Dedifferentiated amniotic fluid mesenchymal stem cell (primary cell): ENCODE results near the gene SCD.
"Not testable (repeated sequence)": the region's sequence is repeated elsewhere in the genome, so short reads cannot be mapped to it uniquely, and the experiment has no call there.

Experiments used
- DNase-seq: peaks from one replicate; pipeline ENCODE4 v3.0.0-alpha.2; 2016; ENCODE audit errors: extremely low spot score

The SCD gene

DNA sequence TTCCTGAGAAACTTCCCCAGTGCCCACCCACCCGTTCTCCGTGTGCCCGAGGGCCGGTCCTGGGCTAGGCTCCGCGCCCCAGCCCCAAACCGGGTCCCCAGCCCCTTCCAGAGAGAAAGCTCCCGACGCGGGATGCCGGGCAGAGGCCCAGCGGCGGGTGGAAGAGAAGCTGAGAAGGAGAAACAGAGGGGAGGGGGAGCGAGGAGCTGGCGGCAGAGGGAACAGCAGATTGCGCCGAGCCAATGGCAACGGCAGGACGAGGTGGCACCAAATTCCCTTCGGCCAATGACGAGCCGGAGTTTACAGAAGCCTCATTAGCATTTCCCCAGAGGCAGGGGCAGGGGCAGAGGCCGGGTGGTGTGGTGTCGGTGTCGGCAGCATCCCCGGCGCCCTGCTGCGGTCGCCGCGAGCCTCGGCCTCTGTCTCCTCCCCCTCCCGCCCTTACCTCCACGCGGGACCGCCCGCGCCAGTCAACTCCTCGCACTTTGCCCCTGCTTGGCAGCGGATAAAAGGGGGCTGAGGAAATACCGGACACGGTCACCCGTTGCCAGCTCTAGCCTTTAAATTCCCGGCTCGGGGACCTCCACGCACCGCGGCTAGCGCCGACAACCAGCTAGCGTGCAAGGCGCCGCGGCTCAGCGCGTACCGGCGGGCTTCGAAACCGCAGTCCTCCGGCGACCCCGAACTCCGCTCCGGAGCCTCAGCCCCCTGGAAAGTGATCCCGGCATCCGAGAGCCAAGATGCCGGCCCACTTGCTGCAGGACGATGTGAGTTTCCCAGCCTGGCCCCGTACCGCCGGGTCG lies at the start of gene SCD:
Gene SCD, plus strand, starts transcription at position 469 of the 803 bp plus-strand sequence. Its CDS starts 272 bp downstream, at position 741.
- peak; percentile 91 for DNase-seq

DNA sequence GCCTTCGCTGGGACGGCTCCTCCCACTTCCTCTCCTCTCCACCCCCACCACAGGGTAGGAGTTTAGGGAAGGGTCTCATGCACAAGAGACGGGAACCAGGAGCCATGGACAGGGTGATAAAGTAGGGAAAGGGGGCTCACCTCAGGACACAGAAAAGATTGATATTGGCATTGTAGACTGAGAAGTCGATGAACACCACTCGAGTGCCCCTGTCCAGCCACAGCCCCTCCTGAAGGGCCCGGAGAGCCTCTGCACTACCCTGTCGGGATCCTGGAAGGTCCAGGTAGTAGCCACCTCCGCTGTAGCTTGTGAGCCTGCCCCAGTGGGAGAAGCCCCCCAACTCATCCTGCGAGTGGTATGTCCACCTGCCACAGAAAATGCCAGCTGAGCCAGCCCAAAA lies 49.8 kb upstream of the SCD start:
- DNase-seq: no peak

DNA sequence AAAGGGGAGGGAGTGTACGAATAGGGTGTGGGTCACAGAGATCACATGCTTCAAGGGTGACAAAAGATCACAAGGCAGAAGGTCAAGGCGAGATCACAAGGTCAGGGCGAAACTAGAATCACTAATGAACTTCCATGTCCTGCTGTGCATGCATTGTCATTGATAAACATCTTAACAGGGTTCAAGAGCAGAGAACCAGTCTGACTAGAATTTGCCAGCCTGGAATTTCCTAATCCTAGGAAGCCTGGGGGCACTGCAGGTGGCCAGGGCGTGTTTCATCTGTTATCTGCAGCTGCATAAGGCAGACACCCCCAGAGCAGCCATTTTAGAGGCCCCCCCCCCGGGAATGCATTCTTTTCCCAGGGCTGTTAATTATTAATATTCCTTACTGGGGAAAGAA lies 45.9 kb upstream of the SCD start:
- not testable (repeated sequence) for DNase-seq

DNA sequence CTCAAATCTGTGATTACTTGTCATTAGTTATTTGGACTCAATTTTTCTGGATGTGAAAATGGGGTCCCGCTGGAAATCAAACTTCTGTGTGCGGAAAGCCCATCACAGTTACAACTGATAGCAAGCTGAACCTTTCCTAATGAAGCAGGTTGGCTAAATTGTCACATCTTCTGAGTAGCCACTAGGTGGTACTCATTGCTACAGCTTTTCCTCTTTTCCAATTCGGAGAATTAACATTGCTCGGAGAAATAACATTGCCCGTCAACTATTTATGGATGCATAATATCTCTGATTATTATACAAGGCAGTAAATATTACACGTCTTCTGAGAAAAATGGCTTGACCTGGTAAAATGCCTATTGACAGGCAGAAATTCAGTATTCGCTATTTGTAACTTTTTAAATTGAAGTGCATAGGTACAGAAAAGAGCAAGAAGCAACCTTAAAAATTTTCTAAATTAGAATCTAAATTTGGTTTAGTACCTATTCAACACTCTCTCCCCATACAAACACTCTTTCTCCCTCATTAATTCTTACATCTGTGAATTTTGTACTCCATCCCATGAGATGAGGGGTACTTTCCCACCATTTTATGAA lies 43.2 kb upstream of the SCD start:
- DNase-seq: peak; percentile 24

DNA sequence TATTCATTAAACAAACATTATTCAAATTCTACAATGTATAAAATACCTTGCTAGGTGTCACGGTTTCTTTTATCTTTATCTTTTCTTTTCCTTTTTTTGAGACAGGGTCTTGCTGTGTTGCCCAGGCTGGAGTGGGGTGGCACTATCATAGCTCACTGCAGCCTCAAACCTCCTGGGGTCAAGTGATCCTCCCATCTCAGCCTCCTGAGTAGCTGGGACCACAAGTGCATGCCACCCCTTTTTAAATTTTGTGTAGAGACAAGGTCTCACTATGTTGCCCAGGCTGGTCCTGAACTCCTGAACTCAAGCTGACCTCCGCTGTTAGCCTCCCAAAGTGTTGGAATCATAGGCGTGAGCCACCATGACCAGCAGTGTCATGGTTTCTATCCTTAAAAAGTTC lies 42.6 kb upstream of the SCD start:
- DNase-seq: no peak

DNA sequence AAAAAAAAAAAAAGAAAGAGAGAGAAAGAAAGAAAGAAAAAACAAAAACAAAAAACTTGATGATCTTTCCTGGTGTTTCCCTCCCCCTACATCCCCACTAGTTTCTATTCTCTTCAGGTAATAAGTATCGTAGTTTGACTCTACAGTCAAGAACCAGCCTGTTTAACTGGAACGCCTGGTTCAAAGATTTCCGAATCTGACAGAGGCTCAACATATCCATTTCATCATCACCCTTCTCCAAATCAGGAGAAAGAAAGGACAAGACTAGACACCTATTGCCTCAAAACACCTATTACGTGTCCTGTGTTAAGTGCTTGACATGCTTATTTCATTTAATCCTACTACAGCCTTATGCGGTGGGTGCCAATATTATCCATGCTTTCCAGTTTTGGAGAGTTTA lies 40.2 kb upstream of the SCD start:
- no peak for DNase-seq

DNA sequence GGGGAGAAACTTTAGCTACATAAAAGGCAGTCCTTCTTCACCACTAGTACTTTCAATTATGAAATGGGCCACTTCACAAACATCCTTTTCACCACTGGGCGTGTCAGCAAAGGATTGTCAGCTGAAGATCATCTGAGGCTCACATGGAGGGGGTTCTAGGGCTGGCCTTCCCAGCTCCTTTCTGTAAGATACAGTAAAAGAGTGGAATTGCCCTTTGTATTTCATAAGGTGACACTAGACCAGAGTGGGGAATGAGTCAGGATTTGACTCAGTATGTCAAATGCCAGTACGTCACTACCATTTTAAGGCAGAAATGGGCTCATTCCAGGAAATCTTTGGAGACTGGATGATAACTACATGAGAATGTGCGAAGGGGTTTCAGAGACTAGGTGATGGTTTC lies 39.3 kb upstream of the SCD start:
- no peak for DNase-seq

DNA sequence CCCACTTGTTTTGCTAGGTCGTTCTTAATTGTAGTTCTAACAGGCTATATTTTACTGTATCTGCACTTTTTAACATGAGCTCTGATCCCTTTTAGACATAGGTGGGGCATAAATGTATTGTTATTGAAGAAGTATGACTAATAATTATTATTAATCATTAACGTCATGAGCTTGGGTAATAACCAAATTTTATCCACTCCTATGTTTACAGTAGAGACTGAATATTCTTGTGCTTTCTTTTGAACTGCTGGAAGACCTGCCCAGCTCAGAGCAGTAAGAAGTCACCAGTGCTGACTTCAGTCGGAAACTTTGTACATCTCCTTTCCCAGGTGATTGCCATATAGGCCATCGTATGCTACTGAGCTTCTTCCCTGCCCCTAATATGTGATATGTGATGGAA lies 35.7 kb upstream of the SCD start:
- DNase-seq: no peak

DNA sequence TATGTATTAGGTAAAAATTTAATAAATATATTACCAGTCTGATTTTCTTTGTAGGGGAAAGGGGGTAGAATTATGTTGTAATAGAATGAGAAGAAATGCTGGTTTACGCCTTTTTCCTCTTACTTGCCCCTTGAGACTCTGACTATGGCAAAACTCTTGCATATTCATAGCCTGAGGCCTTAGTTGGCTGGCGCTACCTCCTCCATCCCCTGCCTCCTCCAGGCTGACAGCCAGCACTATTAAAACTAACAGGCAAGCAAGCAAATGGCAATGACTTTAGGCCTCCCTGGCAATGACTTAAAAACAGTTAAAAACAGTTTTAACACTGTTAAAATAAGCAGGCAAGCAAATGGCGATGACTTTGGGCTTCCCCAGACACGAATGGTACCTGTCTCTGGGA lies 31.4 kb upstream of the SCD start:
- no peak for DNase-seq

DNA sequence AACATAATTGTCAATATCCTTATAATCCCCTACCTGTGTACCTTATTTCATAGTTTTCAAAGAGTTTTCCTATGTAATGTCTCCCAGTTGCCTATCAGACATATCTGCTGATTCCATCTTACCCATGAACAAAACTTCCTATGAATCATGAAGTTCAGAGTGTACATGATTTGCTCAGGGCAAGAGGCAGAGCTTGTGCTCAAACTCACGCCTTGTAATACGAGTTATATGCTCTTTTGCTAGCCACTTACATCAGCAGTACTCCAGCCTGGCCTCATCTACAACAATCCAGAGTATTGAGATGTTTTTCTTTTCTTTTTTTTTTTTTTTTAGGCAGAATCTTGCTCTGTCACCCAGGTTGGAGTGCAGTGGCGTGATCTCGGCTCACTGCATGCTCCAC lies 28.8 kb upstream of the SCD start:
- no peak for DNase-seq

DNA sequence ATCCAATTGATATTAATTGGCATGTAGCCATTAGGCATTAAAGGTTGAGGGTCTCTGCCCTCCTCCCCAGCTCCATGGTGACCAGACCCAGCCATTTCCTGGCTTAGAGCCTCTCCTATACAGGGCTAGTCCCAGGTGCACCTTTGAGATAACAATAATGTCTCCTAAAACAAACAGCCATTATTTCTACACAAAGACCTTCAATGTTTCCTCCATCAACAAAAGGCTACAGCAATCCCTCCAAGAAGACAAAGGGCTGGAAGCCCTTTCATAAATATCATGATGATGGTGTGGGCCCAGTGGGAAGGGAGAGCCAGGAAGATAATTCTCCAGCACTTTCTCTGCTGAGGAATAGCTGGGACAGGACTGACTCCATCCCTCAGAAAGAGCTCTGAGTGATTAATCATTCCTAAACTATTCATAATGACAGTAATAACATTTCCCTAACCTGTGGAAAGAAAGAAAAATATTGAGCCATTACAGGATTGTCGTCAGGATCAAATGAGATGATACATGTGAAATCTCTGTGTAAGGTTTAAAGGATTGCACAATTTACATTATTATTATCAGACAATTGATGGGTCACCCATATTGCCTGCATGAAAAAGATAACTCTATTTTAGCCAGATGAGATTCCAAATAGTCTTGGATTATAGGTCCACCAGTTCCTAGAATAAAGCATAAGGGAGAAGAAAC lies 27.2 kb upstream of the SCD start:
- DNase-seq: no peak

DNA sequence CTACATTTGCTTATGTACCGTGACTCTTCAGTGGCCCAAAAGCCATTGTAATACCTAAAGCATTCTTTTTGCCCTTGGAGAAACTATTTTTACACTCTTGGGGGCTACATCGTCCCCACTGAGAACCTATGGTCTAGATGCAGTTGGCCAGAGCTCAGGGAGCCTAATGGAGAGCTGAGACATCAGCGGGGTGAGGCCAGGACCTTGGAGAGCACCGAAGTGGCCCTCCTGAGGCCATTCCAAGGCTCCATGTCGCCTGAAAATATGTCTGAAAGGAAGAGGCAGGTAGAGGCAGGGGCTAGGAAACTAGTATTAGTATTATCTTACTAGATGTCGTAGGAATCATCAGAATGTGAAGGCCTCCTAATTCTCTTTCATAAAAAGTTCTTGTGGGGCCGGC lies 21.9 kb upstream of the SCD start:
- no peak for DNase-seq

DNA sequence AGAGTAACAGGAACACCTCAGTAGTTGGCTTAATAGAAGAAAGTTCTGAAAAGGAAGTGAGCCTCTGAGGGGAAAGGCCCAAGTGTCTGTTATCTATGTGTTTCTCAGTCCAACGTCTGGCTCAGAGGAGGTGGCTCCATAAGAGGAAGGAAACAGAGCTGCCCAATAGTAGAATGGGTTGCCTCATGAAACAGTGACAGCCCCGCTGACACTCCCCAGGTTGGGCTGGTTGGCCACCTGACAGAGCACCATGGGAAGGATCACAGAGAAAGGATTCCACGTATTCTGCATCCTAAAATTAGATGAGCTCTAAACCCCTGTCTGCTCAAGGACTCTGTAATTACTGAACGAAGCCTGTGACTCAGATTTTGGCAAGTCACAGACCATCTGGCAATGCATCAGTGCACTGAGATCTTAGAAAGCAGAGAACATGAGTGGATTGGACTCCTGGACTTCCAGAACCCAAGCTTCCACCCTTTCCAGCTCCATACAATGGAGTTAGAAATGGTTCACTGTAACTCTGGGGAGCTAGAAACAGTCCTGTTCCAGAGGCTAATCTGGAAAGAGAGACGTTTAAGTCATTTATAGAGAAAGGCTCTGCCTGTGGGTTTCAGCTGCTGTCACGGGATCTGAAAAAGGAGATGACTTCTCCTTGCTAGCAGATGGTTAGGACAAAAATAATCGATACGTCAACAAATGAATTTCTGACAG lies 19.9 kb upstream of the SCD start:
- no peak for DNase-seq

DNA sequence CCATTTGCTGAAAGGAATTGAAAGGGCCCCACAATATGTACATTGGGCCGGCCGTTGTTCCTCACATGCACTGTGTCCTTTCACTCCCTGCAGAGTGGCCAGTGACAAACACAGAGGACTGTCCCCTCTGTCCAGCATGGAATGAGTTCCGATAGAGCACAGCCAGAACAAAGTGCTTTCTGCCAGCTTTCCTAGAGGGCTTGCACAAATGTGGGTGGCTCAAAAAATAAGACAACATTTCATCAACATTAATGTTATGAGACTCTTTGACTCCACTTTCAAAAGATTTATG lies 19.4 kb upstream of the SCD start:
- no peak for DNase-seq

DNA sequence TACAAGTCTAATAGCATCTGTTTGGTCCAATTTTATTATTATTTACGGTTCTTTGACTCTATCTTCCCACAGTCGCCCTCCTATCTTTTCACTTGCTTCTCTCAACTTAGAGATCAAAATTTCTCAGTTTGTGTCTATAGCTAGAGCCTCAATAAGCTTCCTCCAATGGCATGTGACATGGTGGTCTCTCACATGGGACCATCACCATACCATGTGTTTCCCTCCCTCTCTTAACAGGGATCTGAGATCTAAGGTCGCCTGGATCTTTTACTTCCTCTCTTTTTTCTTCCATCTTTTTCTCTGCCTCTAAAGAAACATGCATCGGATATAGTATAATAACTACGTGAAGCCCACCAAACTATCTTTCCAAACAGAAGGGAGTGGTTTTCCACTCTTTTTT lies 18.8 kb upstream of the SCD start:
- DNase-seq: no peak

DNA sequence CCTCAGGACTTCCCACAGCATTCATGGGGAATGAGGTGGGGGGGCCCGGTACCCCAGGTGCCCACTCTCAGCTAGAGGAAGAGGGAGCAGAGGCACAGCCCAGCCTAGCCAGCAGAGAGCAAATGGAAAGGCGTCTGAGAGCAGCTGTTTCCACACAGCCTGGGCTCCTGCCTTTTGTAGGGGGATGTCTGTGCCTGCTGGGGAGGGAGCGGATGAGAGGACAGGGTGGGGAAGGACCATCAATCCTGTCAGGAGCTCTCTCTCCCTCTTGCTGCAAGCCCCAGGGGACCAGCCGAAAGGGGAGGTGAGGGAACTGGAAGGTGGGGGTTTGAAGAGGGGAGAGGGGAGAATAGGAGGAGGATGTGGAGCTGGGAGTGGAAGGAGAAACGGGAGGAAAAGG lies 17.0 kb upstream of the SCD start, which contains the start of gene PKD2L1:
Gene PKD2L1, minus strand, starts transcription at position 150 of the 400 bp plus-strand sequence. Its CDS starts 125 bp downstream, at position 25.
- no peak for DNase-seq

DNA sequence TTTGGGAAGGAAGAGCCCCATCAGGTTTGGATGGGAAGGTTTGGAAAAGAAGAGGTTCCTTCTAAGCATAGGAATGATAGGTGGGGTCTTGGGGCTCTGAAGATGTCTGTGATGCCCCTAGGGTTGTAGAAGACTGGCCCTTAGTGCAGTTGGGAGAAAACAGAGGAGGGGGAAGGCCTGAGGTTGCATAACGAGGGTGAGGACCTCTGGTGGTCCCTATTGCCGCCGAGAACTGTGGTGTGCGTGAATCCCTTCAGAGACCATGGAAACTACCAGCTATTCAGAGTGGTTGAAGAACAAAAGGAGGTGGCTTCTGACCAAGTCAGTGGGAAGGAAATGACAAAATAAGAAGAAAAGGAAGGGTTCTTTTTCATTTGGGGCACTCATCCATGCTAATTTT lies 13.9 kb upstream of the SCD start:
- DNase-seq: no peak

DNA sequence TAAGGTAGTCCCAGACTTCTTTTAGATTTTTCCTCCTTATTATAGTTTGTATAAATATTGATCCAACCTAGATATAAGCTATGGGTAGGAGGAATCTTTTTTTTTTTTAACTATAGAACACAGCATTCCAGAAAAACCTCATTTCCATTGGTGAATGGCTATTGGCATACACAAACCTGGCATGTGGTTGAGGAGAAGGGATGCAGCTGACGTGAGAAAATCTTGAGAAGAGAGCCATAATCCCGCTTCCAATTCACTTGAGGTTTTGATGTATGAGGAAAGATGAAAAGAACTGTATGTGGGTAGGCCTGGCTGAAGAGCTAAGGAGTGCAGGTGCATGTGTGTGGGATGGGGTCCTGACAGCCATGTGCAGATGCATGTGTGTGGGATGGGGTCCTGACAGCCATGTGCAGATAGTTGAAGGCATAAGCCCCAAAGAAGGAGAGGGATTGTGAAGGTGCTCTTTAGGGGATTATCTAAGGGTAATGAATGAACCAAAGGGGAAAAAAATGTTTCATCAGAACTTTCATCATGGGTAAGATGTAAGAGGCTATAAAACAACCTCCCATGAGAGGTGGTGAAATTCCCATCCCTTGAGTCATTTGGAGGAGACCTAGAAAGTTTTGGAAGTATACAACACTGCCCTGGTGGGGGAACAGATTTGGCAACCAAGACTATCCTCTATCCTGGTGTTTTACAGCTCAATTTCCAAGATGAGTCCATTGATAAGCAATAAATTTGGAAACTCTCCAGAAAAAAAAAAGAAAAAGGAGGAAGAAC lies 13.2 kb upstream of the SCD start:
- DNase-seq: no peak

DNA sequence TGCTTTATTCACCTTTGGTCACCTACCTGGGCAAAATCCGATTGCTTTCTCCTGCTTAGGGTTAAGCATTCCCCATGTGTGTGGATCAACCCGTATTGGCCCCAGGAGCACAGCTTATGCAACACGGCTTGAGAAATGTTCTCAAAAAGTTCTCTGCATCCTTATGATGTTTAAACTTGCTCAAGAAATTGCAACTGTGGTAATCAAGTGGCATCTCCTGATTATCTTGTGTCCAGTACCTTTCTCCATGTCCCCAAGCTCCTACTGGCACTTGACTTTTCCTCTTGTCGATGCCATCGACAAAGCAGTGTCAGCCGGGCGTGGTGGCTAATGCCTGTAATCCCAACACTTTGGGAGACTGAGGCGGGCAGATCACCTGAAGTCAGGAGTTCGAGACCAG lies 12.3 kb upstream of the SCD start:
- DNase-seq: no peak

DNA sequence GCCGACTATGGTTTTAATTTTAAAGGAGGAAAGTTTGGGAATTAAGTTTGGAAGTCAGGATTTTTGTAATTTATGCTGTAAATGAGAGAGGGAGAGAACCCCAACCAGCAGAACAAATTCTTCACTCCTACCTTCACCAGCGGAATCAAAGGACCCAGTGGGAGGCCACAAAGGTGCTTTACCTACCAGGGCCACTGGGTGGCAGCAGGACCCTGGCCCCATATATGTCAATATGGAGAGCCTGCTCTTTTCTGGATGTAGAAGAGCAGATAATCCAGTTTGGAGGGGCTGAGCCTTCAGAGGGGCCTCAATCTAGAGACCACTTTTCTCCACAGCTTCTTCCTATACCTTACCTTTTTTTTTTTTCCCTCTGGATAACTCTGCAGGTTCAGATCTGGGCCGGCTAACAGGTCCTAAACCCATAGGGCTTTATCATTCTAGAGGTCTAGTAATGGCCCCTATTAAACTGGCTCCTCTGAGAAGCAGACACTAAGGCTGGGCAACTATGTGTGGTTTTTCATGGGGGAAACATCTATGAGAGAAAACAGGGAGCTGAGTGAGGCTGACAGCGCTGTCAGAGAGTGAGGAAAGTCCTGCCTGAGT lies 8.5 kb upstream of the SCD start:
- peak; percentile 35 for DNase-seq

DNA sequence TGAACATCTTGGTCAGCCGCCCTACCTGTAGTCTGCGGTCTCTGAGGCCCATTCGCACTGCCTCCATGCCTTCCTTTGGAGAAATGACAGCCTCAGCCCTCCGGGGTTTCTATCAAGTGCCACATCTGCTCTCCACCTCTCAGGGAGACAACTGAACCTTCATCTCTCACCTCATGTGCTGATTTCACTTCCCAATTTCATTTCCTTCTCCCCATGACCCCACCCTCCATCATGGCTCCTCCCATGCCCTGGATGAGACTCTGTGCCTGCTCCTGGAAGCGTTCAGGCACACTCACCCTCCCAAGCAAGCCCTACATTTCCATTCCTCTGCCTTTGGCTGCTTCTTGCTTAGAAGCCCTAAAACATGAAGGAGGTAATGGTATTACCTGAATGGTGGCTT lies 7.8 kb upstream of the SCD start:
- DNase-seq: no peak
